ENCODE data around the gene GFRA1.

DNA sequence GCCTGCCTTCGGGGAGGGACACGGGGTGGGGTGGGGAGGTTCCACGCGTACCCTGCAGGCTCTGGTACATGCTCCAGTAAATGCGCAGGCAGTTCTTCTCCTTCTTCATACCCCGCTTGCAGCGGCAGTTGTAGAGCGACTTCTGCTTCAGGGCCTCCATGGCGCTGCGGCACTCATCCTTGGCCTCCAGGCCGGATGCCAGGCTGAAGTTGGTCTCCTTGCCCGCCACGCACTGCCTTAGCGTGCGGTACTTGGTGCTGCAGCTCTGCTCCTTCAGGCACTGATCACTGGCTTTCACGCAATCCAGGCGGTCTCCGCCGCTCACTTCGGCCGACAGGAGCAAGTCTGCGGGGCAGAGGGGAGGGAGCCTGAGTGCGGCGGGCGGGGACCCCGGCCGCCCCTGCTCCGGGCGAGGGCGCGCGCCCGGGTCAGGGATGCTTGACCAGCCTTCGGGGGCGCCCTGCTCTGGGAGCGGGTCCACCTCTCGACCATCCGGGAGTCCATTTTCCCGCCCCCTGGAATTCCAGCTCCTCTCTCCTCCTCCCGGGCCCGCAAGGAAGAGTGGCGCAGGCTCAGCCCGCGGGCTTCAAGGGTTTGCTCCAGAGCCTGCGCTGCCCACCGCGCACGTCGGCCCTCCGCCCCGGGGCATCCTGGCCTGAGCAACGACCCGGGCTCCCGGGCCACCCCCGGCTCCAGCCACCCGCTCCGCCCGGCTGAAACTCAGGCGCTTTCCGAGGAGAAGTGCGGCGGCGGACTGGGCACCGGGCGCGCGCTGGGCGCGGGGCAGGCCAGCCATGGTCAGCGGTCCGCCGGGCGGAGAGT is 2.0 kb downstream of the GFRA1 start:
- no peak for TF ChIP-seq ZSCAN30 (tag by site-specific recombination; IDR thresholded peaks at IDR 0.05)
- TF ChIP-seq, protein P1, sequence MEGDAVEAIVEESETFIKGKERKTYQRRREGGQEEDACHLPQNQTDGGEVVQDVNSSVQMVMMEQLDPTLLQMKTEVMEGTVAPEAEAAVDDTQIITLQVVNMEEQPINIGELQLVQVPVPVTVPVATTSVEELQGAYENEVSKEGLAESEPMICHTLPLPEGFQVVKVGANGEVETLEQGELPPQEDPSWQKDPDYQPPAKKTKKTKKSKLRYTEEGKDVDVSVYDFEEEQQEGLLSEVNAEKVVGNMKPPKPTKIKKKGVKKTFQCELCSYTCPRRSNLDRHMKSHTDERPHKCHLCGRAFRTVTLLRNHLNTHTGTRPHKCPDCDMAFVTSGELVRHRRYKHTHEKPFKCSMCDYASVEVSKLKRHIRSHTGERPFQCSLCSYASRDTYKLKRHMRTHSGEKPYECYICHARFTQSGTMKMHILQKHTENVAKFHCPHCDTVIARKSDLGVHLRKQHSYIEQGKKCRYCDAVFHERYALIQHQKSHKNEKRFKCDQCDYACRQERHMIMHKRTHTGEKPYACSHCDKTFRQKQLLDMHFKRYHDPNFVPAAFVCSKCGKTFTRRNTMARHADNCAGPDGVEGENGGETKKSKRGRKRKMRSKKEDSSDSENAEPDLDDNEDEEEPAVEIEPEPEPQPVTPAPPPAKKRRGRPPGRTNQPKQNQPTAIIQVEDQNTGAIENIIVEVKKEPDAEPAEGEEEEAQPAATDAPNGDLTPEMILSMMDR (tag by site-specific recombination; IDR thresholded peaks at IDR 0.05) = no peak
- no peak for TF ChIP-seq ZNF416 (tag by site-specific recombination; IDR thresholded peaks at IDR 0.05)
- no peak for TF ChIP-seq ZNF292 (tag by site-specific recombination; IDR thresholded peaks at IDR 0.05; ENCODE audit: borderline replicate concordance, low read depth)
- TF ChIP-seq, protein P2, sequence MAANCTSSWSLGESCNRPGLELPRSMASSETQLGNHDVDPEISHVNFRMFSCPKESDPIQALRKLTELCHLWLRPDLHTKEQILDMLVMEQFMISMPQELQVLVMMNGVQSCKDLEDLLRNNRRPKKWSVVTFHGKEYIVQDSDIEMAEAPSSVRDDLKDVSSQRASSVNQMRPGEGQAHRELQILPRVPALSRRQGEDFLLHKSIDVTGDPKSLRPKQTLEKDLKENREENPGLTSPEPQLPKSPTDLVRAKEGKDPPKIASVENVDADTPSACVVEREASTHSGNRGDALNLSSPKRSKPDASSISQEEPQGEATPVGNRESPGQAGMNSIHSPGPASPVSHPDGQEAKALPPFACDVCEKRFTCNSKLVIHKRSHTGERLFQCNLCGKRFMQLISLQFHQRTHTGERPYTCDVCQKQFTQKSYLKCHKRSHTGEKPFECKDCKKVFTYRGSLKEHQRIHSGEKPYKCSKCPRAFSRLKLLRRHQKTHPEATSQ (tag by site-specific recombination; IDR thresholded peaks at IDR 0.05) = no peak
- TF ChIP-seq ZNF529 (tag by site-specific recombination; IDR thresholded peaks at IDR 0.05; ENCODE audit: insufficient replicate concordance) = no peak
- TF ChIP-seq, protein P3, sequence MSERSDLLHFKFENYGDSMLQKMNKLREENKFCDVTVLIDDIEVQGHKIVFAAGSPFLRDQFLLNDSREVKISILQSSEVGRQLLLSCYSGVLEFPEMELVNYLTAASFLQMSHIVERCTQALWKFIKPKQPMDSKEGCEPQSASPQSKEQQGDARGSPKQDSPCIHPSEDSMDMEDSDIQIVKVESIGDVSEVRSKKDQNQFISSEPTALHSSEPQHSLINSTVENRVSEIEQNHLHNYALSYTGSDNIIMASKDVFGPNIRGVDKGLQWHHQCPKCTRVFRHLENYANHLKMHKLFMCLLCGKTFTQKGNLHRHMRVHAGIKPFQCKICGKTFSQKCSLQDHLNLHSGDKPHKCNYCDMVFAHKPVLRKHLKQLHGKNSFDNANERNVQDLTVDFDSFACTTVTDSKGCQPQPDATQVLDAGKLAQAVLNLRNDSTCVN (tag by site-specific recombination; optimal IDR thresholded peaks at IDR 0.05) = no peak
- TF ChIP-seq, protein P4, sequence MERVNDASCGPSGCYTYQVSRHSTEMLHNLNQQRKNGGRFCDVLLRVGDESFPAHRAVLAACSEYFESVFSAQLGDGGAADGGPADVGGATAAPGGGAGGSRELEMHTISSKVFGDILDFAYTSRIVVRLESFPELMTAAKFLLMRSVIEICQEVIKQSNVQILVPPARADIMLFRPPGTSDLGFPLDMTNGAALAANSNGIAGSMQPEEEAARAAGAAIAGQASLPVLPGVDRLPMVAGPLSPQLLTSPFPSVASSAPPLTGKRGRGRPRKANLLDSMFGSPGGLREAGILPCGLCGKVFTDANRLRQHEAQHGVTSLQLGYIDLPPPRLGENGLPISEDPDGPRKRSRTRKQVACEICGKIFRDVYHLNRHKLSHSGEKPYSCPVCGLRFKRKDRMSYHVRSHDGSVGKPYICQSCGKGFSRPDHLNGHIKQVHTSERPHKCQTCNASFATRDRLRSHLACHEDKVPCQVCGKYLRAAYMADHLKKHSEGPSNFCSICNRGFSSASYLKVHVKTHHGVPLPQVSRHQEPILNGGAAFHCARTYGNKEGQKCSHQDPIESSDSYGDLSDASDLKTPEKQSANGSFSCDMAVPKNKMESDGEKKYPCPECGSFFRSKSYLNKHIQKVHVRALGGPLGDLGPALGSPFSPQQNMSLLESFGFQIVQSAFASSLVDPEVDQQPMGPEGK (tag by site-specific recombination; IDR thresholded peaks at IDR 0.05) = no peak

Measured in HEK293 (cell line).